Renal pelvis (tissue), 4 donors: ENCODE data around the gene IL15RA. TPM values are rescaled to one million over a fixed set of nuclear protein-coding genes. Genes with fewer than 3 reads are reported as not detected.
"Not testable (repeated sequence)": the region's sequence is repeated elsewhere in the genome, so short reads cannot be mapped to it uniquely, and the experiment has no call there.

ENCODE experiments used
- DNase-seq: peaks from one replicate; pipeline ENCODE4 v3.0.0-alpha.2; 2013
- polyA plus RNA-seq, 3 donors: library from polyadenylated mRNA; unstranded; fragments of 120-200 nt; gene quantifications; one replicate each; pipeline ENCODE4 v1.2.1, GENCODE V29; 2013; ENCODE audit not compliant: insufficient read length in 3 of 3

Gene IL15RA
- polyA plus RNA-seq, 3 donors, result 1.8 to 2.2 (median 1.9) TPM

GRCh38 chr10:5930272-5930671, 47.1 kb downstream of the IL15RA start:
- DNase-seq, result no peak

- no peak for DNase-seq
These were observed 47.9 kb downstream of the IL15RA start for GRCh38 chr10:5929442-5929841.

- DNase-seq, result no peak
These were observed 50.0 kb downstream of the IL15RA start for GRCh38 chr10:5927306-5927705.

GRCh38 chr10:5924889-5925288, 52.5 kb downstream of the IL15RA start:
- no peak for DNase-seq

- no peak for DNase-seq
These were observed 55.6 kb downstream of the IL15RA start for GRCh38 chr10:5921746-5922145.

- DNase-seq, result no peak
These were observed 57.8 kb downstream of the IL15RA start for GRCh38 chr10:5919568-5919967.

- DNase-seq, result no peak
These were observed 58.6 kb downstream of the IL15RA start for GRCh38 chr10:5918763-5919162.

GRCh38 chr10:5917305-5917704, 60.0 kb downstream of the IL15RA start:
- DNase-seq, result no peak

- no peak for DNase-seq
These were observed 61.9 kb downstream of the IL15RA start for GRCh38 chr10:5915451-5915850.

GRCh38 chr10:5913736-5914135, 63.6 kb downstream of the IL15RA start:
- DNase-seq, result no peak

- no peak for DNase-seq
These were observed 65.7 kb downstream of the IL15RA start for GRCh38 chr10:5911670-5912069.

- no peak for DNase-seq
These were observed 66.8 kb downstream of the IL15RA start for GRCh38 chr10:5910323-5911100.

GRCh38 chr10:5908676-5909075, 68.7 kb downstream of the IL15RA start:
- DNase-seq, result not testable (repeated sequence)

GRCh38 chr10:5906651-5907050, 70.7 kb downstream of the IL15RA start:
- no peak for DNase-seq

GRCh38 chr10:5905854-5906507, 71.4 kb downstream of the IL15RA start:
- no peak for DNase-seq

- DNase-seq, result no peak
These were observed 73.1 kb downstream of the IL15RA start for GRCh38 chr10:5904227-5904626.

- no peak for DNase-seq
These were observed 73.8 kb downstream of the IL15RA start for GRCh38 chr10:5903563-5903962.

GRCh38 chr10:5902511-5903274, 74.7 kb downstream of the IL15RA start:
- DNase-seq, result no peak
